HG03520 (cell line): ENCODE results near the gene CADM3.

Source experiments
- ATAC-seq: cut with Tn5 transposase; IDR thresholded peaks from one replicate; pipeline ENCODE4 v1.9.1; 2021; ENCODE audit warnings: mild to moderate bottlenecking, moderate library complexity; ENCODE audit not compliant: unreplicated experiment

The CADM3 gene

DNA sequence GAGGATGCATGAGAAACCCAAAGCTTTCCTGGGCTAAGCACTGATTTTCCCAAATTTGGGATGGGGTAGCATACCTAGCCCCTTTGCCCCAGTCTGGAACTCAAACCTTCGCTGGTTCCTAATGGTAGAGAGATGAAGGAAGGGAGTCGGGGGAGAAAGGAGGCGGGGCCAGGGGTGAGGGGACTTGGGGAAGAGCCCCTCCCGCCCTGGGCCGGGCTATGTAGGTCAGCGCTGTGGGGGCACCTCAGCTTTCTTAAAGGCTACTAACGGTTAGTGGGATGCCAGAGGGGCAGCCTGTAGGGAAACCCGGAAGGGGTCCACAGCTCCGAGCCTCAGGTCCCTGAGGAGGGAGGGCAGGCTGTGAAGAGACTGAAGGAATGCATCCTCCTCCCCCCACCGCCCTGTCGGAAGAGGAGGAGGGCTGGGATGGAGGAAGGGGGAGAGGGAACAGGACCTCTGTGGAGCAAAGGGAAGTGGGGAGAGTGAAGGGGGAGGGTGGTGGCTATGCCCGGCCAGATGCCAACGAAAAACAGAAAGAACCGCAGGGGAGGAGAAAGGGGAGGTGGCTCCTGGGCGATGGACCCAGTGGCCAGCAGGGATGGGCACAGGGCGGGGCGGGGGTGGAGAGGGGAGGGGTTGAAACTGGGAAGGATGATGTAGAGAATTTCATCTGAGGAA lies 1.3 kb downstream of the CADM3 start:
- no peak for ATAC-seq

DNA sequence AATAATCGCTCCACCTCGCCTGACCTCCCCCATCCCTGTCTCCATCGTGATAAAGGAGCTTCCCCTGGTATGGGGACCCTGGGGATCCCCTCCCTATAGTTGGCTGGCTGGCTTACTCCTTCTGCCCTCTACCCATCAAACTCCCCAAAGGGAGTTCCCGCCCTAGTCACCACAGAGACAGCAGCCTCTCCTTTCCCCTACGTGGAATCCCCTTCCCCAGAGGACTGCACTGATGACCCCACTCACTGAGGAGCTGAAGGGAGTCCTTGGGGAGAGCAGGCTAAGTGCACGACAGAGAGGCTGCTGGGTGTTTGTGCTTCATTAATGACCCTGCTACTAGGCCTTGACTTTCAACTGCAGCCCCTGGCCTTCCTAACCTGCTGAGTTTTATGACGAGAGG lies 1.9 kb downstream of the CADM3 start:
- ATAC-seq = no peak

DNA sequence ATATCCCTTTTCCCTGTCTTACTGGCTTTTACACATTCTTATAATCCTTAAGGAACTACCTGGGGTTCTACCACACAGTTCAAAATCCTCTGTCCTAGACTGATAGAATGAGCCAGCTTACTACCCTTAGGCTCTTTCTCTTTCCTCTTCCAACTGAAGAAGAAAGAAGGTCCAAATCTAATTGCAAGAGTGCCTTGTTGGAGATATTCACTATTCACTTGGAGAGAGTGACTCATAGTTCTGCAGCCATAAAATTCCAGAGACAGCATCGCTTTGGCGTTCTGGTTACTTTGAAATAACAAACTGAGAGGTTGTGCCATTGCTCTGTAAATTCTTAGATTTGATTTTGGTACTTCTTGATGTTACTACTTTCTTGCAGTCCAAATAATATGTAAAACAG lies 4.2 kb downstream of the CADM3 start:
- ATAC-seq = no peak

DNA sequence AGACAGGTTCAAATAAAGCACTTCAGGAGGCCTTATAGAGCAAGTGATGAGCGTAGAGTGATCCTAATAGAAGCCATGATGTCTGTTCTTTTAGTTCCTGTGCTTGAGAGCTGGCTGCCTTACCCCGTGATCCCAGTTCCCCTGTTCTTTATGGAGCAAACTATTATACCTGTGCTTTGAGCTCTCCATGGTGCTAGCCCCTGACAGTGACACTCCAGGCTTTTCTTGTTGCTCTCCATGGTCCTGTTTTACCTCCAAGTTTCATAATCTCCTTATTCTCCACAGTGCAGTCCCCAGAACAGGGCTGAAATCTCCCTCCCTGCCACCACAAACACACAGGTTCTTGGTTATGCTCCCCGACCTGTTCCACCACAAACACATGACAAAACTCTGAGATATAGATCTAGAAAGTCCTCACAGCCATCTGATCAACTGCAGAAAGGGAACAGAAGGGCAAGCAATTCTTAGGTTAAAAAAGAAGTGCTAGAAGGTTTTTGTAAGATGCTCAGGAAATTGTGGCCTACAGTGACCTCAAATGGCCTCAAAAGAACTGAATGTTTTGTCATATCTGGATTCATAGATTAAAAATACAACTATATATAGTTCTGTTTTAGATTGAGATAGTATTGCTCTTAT lies 6.0 kb downstream of the CADM3 start:
- ATAC-seq = no peak

DNA sequence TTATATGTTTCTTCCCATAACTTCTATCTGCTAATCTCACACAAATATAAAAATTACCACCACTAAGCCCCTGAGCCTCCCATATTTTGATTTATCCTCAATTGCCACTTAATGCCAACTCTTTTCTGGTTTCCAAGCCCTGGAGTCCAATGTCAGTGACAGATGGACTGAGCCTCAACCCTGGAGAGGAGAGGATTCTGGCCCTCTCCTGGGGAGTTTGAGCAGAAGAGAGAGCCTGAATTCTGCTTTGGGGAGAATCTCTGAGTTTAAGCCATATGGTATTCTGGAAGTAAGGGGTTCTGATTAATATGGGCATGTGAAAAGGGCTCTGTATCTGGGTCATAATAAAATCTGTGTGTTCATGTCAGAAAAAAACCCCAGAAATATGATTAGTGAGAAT lies 8.5 kb downstream of the CADM3 start:
- no peak for ATAC-seq

DNA sequence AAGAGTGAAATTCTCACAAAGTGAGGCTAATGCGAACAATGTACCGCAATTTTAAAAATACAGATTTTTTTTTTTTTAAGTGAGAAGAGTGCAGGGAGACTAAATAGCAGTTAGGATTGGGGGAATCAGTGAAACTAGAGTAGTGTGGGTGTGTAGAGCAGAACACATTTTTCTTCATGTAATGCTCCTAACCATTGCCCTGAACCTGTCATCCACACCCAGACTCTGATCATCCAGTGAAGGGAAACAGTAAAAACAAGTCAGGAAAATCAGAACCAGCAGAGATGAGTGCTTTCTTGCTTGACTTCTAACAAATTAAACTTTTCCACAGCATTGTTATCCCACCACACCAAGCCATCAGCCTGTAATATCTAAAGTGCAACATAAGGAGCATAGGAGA lies 9.1 kb downstream of the CADM3 start:
- ATAC-seq = no peak

DNA sequence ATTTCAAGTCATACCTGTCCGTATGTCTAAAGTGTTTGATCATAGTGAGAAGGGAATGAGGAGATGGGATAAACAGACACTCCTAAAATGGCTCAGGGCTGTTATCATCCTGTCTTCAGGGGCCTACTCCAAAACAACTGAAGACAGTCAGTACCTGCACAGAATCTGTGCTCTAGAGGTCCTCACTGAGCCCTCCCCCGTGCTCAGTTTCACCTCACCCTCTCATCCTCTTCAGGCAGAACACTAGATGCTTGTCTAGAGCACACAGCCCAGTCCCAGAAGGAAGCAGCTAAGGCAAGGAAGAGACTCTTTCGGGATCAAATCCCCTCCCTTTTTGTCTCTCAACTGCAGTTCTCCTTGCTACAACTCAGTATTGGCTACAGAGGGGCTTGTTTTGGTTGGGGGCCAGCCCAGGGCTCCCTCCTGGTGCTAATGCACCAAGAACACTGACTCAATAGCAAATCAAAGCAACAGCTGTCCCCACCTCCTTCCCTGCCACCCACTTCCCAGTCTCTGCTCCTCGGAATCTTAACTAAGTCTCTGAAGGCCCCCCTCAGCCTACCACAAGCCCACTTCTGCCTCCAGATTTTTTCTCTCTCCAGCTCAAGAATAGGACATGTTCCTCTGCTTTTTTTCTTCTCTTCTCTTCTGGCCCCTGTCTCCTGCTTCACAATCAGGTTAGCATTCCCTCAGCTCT lies 10.1 kb downstream of the CADM3 start:
- no peak for ATAC-seq

DNA sequence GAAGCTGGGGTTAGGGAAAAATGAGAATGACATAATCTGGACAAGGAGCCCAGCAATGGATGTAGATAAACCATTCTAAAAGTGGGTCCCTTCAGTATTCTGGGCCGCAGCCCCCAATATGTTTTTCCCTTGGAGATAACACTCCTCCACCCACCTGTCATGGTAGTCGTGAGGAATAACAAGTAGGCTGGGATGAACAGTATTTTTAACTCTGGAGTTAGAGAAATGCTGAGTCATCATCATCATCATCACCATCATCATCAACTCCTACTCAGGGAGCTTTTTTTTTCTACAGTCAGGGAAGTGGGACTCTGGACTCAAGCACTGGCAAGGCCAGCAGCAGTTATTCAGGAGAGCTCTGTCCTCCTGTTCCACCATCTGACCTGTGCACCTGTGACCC lies 12.8 kb downstream of the CADM3 start:
- no peak for ATAC-seq

DNA sequence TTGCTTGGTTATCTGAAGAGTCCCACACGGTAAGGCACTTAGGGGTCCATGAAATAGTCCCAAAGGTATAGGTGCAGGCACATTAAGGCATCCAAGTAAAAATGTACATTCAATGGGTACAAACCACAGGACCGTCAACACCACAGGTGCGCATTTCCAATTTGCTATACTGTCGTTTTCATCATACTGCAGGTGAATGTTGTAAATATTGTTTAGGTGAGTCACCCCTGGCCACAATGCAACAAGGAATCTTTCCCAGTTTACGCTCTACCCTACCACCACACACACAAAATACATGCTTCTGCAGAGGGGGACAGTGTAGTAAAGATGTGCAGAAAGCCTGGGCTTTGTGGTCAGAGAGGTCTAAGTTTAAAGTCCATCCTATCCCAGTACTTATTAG lies 13.7 kb downstream of the CADM3 start:
- no peak for ATAC-seq

DNA sequence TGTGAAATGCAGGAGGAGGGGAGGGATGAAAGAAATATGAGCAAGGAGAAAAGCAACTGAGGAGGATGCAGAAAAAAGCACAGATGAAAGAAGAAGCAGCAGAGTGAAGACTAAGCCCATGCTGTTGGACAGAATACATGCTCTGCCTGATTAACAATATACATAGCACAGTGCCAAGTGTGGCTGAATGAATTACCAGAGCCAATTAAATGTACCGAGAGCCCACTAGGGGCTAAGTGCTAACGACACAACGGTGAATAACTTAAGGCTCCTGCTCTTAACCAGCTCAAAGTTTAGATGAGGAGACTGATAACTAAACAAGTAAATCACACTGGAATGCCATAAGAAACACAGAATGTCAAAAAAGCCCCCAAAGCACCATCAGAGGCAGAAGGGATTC lies 15.6 kb downstream of the CADM3 start:
- no peak for ATAC-seq

DNA sequence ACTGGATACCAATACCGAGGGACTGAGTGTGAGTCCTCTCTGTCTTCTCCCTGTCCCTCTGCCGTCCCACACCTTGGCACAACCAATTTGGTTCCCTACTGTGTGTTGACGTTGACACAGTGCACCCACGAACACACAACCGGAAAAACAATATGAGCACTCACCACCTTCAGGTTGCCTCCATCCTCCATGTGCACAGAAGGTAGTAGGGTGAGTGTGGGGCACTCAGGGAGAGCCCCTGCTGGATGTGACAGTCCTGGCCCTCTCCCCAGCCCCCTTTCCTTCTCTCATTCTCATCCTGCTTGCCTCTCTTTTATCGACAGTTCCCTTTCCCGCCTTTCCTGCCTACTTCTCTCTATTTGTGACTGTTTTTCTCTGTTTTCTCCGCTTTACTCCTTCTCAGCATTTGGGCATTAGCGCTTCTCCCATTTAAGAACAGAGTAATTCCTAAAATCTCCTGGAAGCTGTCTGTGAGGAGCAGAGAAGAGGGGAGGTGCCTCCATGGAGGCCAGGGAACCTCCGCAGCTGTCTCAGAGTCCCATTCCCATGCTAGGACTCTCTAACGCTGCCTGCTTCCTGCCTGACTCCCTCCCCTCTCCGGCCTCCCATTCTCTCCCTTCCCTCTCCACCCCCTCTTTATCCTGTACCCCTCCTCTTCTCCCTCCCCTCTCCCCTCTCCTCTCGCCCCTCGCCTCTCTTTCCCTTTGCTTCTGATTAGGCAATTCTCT lies 16.4 kb downstream of the CADM3 start:
- no peak for ATAC-seq

DNA sequence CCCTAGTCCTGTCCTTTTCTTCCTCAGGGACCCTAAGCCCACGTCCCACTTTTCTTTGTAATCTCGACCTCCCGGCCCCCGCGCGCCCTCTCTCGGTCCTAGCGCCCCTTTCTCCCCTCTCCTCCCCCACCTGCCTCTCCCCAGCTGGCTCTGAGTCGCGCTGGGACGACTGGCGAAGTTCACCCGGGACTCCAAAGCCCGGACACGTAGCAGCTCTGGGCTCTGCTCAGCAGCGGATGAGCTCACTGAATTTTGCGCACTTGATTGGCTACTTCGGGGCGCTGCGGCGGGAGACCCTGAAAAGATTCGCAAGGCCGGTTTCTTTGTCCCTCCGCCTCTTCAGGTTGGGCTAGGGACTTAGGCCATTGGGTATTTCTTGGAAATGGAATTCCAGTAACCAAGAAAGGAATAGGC lies 17.0 kb downstream of the CADM3 start:
- peak; percentile 86 for ATAC-seq

DNA sequence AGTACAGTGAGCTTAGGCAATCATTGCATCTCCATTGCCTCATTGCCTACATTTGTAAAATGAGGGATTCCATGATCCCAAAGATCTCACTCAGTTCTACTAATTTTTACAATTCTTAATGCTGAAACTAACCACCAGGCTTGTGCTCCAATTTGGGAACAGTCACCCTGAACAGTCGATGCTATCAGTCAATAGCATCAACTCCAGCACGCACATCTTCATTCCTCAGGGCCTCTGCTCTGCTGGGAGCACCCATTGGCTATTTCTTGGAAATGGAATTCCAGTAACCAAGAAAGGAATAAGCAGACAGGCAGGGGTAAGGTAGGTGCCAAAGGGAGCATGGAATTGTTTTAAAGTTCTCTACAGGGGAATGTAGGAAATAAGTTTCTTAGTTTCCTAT lies 19.0 kb downstream of the CADM3 start:
- ATAC-seq = no peak

DNA sequence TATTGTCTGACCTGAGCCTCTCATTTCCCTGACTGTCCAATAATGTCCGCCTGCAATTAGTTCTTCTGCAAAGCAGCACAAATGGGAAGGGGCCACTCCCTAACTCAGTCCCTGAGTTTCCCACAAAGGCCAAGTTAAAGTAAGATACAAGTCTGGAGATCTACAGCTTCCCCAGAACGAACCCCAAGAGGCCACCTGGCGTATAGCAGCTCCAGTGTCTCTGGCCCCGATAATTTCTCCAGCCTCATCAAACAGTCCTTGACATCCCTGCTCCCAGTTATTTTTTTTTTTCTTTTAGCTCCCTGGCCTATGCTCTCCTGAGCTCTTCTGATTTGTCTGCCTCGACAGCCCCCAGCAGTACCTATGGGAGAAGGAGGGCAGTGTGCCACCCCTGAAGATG lies 25.1 kb downstream of the CADM3 start:
- no peak for ATAC-seq

DNA sequence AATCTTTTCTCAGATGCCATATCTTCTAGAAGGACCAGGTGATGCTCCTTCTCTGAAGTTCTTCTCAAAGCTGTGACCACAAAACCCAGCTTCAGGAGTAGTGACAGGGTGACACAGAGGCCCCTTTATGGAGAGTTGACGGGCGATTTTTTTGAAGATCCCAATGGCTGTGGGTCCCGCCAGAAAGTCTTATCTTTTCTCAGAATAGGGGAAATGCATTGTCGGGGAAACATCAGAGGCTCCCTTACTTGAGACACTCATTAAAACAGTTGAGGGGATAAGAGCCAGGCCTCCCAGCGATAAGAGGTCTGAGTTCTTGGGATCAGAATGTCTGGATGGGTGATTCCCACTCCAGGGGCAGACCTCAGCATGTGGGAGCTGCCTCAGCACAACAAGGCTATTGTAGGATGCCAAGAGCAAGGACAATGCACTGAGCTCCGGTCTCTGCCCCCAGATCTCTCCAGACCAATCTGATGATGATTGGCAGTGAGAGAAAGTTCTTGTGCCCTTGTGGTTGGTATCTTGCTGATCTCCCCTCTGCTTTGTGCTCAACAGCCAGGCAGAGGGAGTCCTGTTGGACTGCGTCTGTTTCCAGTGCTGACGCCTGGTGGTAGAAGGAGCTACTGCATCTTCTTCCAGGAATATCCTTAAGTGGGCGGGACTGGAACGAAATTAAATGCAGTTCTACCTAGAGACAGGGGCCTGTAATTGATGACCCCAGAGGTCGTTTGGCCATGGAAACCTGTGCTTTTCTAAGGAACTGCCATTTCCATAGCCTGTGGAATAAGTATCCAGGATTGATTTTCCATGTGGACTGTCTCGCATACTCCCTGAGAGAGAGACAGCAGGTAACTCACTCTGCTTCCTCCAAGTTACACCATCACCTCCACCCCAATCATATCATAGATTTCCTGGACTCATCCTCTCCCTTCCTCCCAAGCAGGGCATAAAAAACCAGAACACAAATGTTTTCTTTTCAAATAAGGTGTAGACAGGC lies 26.4 kb downstream of the CADM3 start:
- peak; percentile 94 for ATAC-seq

DNA sequence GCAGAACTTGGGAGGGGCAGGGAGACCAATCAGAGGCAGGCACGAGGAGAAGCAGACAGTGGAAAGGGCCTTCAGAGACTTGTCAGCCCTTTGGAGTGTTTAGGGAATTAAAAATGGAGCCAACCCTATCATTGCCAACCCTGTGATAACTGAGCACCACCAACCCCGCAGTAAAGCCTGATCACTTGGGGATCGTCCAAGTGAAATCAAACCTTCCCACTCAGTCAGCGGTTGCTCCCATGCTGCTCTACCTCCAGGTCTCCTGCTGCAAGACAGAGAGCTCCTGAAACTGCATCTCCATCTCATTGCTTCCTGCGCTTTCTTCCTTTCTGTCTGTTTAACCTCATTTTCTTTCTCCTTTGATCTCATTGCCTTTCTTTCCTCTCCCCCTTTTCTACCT lies 28.5 kb downstream of the CADM3 start:
- ATAC-seq = no peak

DNA sequence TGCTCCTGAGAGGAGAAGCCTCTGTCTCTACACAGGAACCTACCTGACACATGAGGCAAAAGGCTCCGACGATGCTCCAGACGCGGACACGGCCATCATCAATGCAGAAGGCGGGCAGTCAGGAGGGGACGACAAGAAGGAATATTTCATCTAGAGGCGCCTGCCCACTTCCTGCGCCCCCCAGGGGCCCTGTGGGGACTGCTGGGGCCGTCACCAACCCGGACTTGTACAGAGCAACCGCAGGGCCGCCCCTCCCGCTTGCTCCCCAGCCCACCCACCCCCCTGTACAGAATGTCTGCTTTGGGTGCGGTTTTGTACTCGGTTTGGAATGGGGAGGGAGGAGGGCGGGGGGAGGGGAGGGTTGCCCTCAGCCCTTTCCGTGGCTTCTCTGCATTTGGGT lies 29.4 kb downstream of the CADM3 start:
- ATAC-seq = no peak

DNA sequence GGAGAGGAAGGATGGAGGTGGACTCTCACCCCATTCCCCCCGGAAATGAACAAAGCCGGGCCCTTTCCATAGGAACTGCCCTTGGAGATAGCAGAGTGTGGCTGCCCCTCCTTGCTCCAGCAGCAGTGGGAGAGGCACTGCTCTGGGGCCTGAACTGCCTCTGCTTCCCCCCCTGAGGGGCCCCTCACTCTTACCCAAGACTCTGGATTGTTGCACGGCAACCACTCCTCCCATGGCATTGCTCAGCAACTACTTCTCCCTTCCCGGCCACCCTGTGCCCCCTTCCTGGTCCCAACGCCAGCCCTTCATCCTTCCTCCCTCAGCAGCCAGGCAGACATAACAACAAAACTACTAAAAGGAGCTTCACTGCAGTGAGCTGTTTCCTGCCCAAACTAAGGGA lies 30.2 kb downstream of the CADM3 start:
- ATAC-seq = no peak

DNA sequence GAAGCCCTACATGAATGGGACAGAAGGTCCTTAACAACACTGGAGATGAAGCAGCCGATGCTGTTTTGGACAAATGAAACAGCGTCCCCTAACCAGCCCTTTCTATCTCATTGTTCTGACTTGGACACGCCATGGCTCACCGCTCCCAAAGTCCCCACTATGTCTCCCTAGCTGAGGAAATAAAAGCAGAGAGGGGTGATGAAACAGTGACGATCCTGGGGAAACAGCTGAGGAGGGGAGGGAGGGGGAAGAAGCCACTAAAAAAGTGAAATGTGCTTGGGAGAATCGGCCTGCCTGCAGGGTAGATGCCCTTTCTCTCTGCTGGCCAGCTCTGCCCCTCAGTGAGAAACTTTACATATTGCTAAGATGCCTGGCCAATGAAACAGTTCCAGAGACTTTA lies 32.2 kb downstream of the CADM3 start:
- no peak for ATAC-seq
